ENCODE results near the gene OPRD1.
"Not testable (repeated sequence)": the region's sequence is repeated elsewhere in the genome, so short reads cannot be mapped to it uniquely, and the experiment has no call there.

Gene OPRD1

DNA sequence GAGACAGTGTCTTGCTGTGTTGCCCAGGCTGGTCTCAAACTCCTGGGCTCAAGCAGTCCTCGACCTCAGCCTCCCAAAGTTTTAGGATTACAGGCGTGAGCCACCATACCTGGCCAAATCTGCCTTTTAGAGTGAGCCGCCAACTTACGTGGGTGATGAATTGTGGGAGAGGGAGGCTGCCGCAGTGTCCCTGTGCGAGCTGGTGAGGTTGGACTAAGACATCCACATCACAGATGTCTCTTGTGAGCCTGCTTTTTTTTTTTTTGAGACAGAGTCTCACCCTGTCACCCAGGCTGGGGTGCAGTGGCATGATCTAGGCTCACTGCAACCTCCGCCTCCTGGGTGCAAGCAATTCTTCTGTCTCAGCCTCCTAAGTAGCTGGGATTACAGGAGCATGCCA, 42.4 kb downstream of the OPRD1 start:
- not testable (repeated sequence) for ATAC-seq

DNA sequence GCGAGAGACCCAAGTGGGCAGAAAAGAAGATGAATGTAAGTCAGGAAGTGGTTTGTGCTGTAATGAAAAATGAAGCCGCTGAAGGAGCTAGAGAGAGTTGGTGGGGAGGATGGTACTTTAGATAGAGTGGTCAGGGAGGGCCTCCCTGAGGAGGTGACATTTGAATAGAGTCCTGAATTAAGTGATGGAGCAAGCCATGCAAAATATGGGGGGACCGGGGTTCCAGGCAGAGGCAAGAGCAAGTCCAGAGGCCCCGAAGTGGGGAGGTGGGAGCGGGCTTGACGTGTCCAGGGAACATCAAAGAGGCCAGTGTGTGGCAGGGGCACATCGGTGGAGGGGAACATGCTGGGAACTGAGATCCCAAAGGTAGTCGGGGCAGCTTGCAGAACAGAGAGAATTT, 43.1 kb downstream of the OPRD1 start:
- no peak for ATAC-seq
- TF ChIP-seq ZFP30 (CRISPR knock-in tag; IDR thresholded peaks at IDR 0.05) (no peak), CSDC2 (CRISPR knock-in tag; IDR thresholded peaks at IDR 0.05) (no peak), ZNF565 (CRISPR knock-in tag; conservative IDR thresholded peaks at IDR 0.05; ENCODE audit: low read depth) (no peak), ZNF70 (CRISPR knock-in tag; IDR thresholded peaks at IDR 0.05) (no peak)
- TF ChIP-seq, protein P1, sequence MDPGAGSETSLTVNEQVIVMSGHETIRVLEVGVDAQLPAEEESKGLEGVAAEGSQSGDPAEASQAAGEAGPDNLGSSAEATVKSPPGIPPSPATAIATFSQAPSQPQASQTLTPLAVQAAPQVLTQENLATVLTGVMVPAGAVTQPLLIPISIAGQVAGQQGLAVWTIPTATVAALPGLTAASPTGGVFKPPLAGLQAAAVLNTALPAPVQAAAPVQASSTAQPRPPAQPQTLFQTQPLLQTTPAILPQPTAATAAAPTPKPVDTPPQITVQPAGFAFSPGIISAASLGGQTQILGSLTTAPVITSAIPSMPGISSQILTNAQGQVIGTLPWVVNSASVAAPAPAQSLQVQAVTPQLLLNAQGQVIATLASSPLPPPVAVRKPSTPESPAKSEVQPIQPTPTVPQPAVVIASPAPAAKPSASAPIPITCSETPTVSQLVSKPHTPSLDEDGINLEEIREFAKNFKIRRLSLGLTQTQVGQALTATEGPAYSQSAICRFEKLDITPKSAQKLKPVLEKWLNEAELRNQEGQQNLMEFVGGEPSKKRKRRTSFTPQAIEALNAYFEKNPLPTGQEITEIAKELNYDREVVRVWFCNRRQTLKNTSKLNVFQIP (CRISPR knock-in tag; IDR thresholded peaks at IDR 0.05; ENCODE audit: borderline replicate concordance, low read depth), result no peak
- TF ChIP-seq, protein P2, sequence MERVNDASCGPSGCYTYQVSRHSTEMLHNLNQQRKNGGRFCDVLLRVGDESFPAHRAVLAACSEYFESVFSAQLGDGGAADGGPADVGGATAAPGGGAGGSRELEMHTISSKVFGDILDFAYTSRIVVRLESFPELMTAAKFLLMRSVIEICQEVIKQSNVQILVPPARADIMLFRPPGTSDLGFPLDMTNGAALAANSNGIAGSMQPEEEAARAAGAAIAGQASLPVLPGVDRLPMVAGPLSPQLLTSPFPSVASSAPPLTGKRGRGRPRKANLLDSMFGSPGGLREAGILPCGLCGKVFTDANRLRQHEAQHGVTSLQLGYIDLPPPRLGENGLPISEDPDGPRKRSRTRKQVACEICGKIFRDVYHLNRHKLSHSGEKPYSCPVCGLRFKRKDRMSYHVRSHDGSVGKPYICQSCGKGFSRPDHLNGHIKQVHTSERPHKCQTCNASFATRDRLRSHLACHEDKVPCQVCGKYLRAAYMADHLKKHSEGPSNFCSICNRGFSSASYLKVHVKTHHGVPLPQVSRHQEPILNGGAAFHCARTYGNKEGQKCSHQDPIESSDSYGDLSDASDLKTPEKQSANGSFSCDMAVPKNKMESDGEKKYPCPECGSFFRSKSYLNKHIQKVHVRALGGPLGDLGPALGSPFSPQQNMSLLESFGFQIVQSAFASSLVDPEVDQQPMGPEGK (CRISPR knock-in tag; IDR thresholded peaks at IDR 0.05; ENCODE audit: borderline replicate concordance), result no peak

DNA sequence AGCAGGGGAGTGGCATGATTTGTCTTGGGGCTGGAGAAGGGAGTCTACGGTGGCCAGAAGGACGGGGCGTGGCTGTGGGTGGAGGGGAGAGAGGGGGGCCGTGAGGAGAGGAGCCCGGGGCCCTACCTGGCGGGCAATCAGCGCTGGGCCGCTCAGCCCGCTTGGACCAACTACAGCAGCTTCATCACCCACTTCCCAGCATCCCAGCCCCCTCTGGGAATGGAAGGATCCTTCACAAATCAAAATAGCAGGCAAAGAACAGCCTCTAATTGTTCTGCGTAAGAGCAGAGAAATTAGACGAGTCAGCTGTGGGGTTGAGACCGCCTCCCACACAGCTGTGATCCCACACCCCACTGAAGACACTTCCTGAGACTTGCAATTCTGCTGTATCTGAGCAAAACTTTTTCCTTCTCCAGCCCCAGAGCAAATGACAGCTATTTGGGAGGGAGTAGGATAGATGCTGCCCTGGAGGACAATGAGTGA, 43.5 kb downstream of the OPRD1 start:
- no peak for ATAC-seq
- TF ChIP-seq ISL1 (CRISPR knock-in tag; IDR thresholded peaks at IDR 0.05) (no peak), ZNF70 (CRISPR knock-in tag; IDR thresholded peaks at IDR 0.05) (no peak), GLIS3 (CRISPR knock-in tag; IDR thresholded peaks at IDR 0.05) (no peak), SNAI2 (CRISPR knock-in tag; IDR thresholded peaks at IDR 0.05) (no peak), PPARA (CRISPR knock-in tag; IDR thresholded peaks at IDR 0.05; ENCODE audit: borderline replicate concordance) (no peak), ZNF8 (CRISPR knock-in tag; IDR thresholded peaks at IDR 0.05) (no peak), RARB (CRISPR knock-in tag; IDR thresholded peaks at IDR 0.05) (no peak), TCF4 (CRISPR knock-in tag; IDR thresholded peaks at IDR 0.05; ENCODE audit: borderline replicate concordance) (no peak), ZFP30 (CRISPR knock-in tag; IDR thresholded peaks at IDR 0.05) (no peak)
- TF ChIP-seq, protein P1 (CRISPR knock-in tag; IDR thresholded peaks at IDR 0.05; ENCODE audit: borderline replicate concordance, low read depth), result no peak
- TF ChIP-seq, protein P3, sequence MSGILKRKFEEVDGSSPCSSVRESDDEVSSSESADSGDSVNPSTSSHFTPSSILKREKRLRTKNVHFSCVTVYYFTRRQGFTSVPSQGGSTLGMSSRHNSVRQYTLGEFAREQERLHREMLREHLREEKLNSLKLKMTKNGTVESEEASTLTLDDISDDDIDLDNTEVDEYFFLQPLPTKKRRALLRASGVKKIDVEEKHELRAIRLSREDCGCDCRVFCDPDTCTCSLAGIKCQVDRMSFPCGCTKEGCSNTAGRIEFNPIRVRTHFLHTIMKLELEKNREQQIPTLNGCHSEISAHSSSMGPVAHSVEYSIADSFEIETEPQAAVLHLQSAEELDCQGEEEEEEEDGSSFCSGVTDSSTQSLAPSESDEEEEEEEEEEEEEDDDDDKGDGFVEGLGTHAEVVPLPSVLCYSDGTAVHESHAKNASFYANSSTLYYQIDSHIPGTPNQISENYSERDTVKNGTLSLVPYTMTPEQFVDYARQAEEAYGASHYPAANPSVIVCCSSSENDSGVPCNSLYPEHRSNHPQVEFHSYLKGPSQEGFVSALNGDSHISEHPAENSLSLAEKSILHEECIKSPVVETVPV (CRISPR knock-in tag; IDR thresholded peaks at IDR 0.05), result no peak
- TF ChIP-seq, protein P2 (CRISPR knock-in tag; IDR thresholded peaks at IDR 0.05; ENCODE audit: borderline replicate concordance), result no peak
- TF ChIP-seq, protein P4, sequence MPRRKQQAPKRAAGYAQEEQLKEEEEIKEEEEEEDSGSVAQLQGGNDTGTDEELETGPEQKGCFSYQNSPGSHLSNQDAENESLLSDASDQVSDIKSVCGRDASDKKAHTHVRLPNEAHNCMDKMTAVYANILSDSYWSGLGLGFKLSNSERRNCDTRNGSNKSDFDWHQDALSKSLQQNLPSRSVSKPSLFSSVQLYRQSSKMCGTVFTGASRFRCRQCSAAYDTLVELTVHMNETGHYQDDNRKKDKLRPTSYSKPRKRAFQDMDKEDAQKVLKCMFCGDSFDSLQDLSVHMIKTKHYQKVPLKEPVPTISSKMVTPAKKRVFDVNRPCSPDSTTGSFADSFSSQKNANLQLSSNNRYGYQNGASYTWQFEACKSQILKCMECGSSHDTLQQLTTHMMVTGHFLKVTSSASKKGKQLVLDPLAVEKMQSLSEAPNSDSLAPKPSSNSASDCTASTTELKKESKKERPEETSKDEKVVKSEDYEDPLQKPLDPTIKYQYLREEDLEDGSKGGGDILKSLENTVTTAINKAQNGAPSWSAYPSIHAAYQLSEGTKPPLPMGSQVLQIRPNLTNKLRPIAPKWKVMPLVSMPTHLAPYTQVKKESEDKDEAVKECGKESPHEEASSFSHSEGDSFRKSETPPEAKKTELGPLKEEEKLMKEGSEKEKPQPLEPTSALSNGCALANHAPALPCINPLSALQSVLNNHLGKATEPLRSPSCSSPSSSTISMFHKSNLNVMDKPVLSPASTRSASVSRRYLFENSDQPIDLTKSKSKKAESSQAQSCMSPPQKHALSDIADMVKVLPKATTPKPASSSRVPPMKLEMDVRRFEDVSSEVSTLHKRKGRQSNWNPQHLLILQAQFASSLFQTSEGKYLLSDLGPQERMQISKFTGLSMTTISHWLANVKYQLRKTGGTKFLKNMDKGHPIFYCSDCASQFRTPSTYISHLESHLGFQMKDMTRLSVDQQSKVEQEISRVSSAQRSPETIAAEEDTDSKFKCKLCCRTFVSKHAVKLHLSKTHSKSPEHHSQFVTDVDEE (CRISPR knock-in tag; IDR thresholded peaks at IDR 0.05), result no peak

DNA sequence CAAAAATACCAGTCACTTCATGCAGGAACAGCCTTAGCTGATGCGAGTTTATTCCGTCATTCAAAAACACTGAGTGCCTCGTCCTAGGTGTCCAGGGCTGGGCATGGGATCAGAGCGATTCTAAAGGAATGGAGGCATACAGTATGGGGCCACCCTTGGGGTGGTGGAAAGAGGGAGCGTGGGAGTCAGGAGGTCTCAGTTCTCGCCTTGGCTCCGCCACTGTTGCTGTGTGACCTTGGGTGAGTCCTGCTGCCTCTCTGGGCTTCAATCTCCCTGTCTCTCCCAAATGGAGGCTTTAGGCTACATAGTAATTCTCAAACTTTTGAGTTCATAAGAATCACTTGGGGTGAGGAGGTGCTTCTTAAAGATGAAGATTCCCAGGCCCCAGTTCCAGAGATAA, 44.0 kb downstream of the OPRD1 start:
- ATAC-seq, result no peak
- no peak for TF ChIP-seq SNAI2 (CRISPR knock-in tag; IDR thresholded peaks at IDR 0.05)
- TF ChIP-seq, protein P5, sequence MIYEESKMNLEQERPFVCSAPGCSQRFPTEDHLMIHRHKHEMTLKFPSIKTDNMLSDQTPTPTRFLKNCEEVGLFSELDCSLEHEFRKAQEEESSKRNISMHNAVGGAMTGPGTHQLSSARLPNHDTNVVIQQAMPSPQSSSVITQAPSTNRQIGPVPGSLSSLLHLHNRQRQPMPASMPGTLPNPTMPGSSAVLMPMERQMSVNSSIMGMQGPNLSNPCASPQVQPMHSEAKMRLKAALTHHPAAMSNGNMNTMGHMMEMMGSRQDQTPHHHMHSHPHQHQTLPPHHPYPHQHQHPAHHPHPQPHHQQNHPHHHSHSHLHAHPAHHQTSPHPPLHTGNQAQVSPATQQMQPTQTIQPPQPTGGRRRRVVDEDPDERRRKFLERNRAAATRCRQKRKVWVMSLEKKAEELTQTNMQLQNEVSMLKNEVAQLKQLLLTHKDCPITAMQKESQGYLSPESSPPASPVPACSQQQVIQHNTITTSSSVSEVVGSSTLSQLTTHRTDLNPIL (CRISPR knock-in tag; IDR thresholded peaks at IDR 0.05; ENCODE audit: low read depth), result no peak
- TF ChIP-seq, protein P2 (CRISPR knock-in tag; IDR thresholded peaks at IDR 0.05; ENCODE audit: borderline replicate concordance), result no peak

Data from SK-N-SH treated with all-trans-retinoic acid at 6 μM for 48 hours (cell line).